ENCODE data around the gene SPOCK3.

SPOCK3 gene

GRCh38 chr4:167218022-167218608 is 16.2 kb downstream of the SPOCK3 start:
- in situ Hi-C loops (cut with MboI; ENCODE audit: low pct_unique_long_range_greater_than_20kb, low sequenced_read_pairs, unreplicated experiment) = no loop called here
- DNase-seq (ENCODE audit: low spot score) = no peak
- no peak for TF ChIP-seq CTCF (IDR thresholded peaks at IDR 0.05; ENCODE audit: extremely low read depth, insufficient read depth, missing control alignments)

GRCh38 chr4:167216783-167217182 is 17.5 kb downstream of the SPOCK3 start:
- no peak for DNase-seq (ENCODE audit: low spot score)
- TF ChIP-seq CTCF (IDR thresholded peaks at IDR 0.05; ENCODE audit: extremely low read depth, insufficient read depth, missing control alignments) = no peak

GRCh38 chr4:167210166-167210565 is 24.1 kb downstream of the SPOCK3 start:
- in situ Hi-C loops (cut with MboI; ENCODE audit: low pct_unique_long_range_greater_than_20kb, low sequenced_read_pairs, unreplicated experiment) = no loop called here
- no peak for TF ChIP-seq CTCF (IDR thresholded peaks at IDR 0.05; ENCODE audit: extremely low read depth, insufficient read depth, missing control alignments)

More at GRCh38 chr4:167216783-167217182, 17.5 kb downstream of the SPOCK3 start:
- in situ Hi-C loops (cut with MboI; ENCODE audit: low pct_unique_long_range_greater_than_20kb, low sequenced_read_pairs, unreplicated experiment) = no loop called here

GRCh38 chr4:167196344-167197012 is 37.8 kb downstream of the SPOCK3 start:
- TF ChIP-seq CTCF (IDR thresholded peaks at IDR 0.05; ENCODE audit: extremely low read depth, insufficient read depth, missing control alignments) = no peak
- DNase-seq (ENCODE audit: low spot score) = no peak
- in situ Hi-C loops (cut with MboI; ENCODE audit: low pct_unique_long_range_greater_than_20kb, low sequenced_read_pairs, unreplicated experiment) = no loop called here

More at GRCh38 chr4:167210166-167210565, 24.1 kb downstream of the SPOCK3 start:
- DNase-seq (ENCODE audit: low spot score) = no peak

- in situ Hi-C loops (cut with MboI; ENCODE audit: low pct_unique_long_range_greater_than_20kb, low sequenced_read_pairs, unreplicated experiment) = no loop called here
- no peak for DNase-seq (ENCODE audit: low spot score)
- no peak for TF ChIP-seq CTCF (IDR thresholded peaks at IDR 0.05; ENCODE audit: extremely low read depth, insufficient read depth, missing control alignments)
Observed at GRCh38 chr4:167190379-167190778, 43.9 kb downstream of the SPOCK3 start.

- no peak for DNase-seq (ENCODE audit: low spot score)
- in situ Hi-C loops (cut with MboI; ENCODE audit: low pct_unique_long_range_greater_than_20kb, low sequenced_read_pairs, unreplicated experiment) = no loop called here
- TF ChIP-seq CTCF (IDR thresholded peaks at IDR 0.05; ENCODE audit: extremely low read depth, insufficient read depth, missing control alignments) = no peak
Observed at GRCh38 chr4:167185465-167185864, 48.8 kb downstream of the SPOCK3 start.
